Heart left ventricle (tissue), 16 donors: ENCODE data around the gene TMC5. TPM values are rescaled to one million over a fixed set of nuclear protein-coding genes. Genes with fewer than 3 reads are reported as not detected.

Source experiments
- ATAC-seq, 4 donors: fragments of 200-7000 bp; cut with Tn5 transposase; one replicate each; pipeline ENCODE4 v1.9.1; 2020 to 2022; ENCODE audit warnings: moderate library complexity in 4 of 4, mild to moderate bottlenecking in 3 of 4, moderate number of reproducible peaks in 1 of 4
- DNase-seq, 5 donors: peaks; one replicate each; pipeline ENCODE4 v3.0.0-alpha.2; 2020
- H3K27ac ChIP-seq, 12 donors: fragments of 200-600 bp; sonication (generic) in 4 of 12; one replicate each; pipeline versions ENCODE4 v1.5.0 to v1.8.0; 2016 to 2022; ENCODE audit warnings: mild to moderate bottlenecking in 2 of 12
- H3K27me3 ChIP-seq, 9 donors: fragments of 200-600 bp; sonication (generic) in 2 of 9; one replicate each; pipeline versions ENCODE4 v1.5.1 to v1.8.0; 2016 to 2022; ENCODE audit warnings: mild to moderate bottlenecking in 3 of 9
- H3K36me3 ChIP-seq, 9 donors: fragments of 200-600 bp; sonication (generic) in 2 of 9; one replicate each; pipeline versions ENCODE4 v1.5.0 to v1.8.0; 2018 to 2022; ENCODE audit warnings: mild to moderate bottlenecking in 2 of 9
- H3K4me1 ChIP-seq, 12 donors: fragments of 200-600 bp; sonication (generic) in 4 of 12; one replicate each; pipeline versions ENCODE4 v1.5.0 to v1.8.0; 2016 to 2022; ENCODE audit warnings: mild to moderate bottlenecking in 3 of 12
- H3K4me3 ChIP-seq, 12 donors: fragments of 200-600 bp; sonication (generic) in 4 of 12; one replicate each; pipeline versions ENCODE4 v1.5.0 to v1.8.0; 2017 to 2022; ENCODE audit warnings: mild to moderate bottlenecking in 9 of 12, moderate library complexity in 4 of 12
- H3K9me3 ChIP-seq, 12 donors: fragments of 200-600 bp; sonication (generic) in 4 of 12; one replicate each; pipeline versions ENCODE4 v1.5.0 to v1.8.0; 2016 to 2022; ENCODE audit warnings: mild to moderate bottlenecking in 1 of 12
- CTCF ChIP-seq, 12 donors: fragments of 200-600 bp; sonication (generic) in 4 of 12; IDR thresholded peaks; one replicate each; pipeline versions ENCODE4 v1.5.0 to v1.8.0; 2018 to 2022; ENCODE audit warnings: antibody characterized with exemption in 12 of 12, mild to moderate bottlenecking in 5 of 12
- POLR2A ChIP-seq, 2 donors: fragments of 450-650 bp; IDR thresholded peaks; one replicate each; pipeline ENCODE4 v1.6.1; 2017; ENCODE audit warnings: antibody characterized with exemption in 2 of 2, mild to moderate bottlenecking in 2 of 2, moderate library complexity in 2 of 2
- WGBS, 4 donors: extraction: QIAGEN DNeasy Blood & Tissue Kit in 2 of 4; methylation state at CpG; one replicate each; pipeline versions ENCODE4 v1.1.5 to v1.1.7; 2013 to 2018; 5-methylcytosine and 5-hydroxymethylcytosine counted together
- intact Hi-C, 10 donors: fragments of 100-400 bp; cut with DNase I; formaldehyde crosslinking; loops; one replicate each; pipeline versions ENCODE4 v1.11.1 to v1.14.2; 2022
- polyA plus RNA-seq, 2 donors: library from polyadenylated mRNA; stranded (reverse); fragments of 200-250 nt; gene quantifications; one replicate each; pipeline ENCODE4 v1.2.3, GENCODE V29; 2013
- total RNA-seq, 9 donors: library from RNA; depleted of rRNA in 2 of 9; stranded (reverse); fragments of >200 nt in 2 of 9; fragmentation: NEBNext Ultra II Directional in 3 of 9; extraction: Animal tissue kit (Norgen Biotek cat#: 25700) in 3 of 9; gene quantifications; one replicate each; pipeline versions ENCODE4 v1.1.0 to v1.2.4, GENCODE V29; 2016 to 2023
- donor health status: ischemic (EF 13 %, LVEDD 7.1; RV severe dilation, severe dysfunction).
- donor health status: healthy with polysubstance abuse.
- donor health status: DM: no; HTN: yes; CAD: no.
- donor health status: DM: no; HTN: no; CAD: no.
- donor health status: ischemic (EF 25% LVEDD 6.9; RV normal size, moderate dysfunction).
- donor health status: ischemic (EF 25% LVEDD 5.7; RV mildly dilated, moderate dysfunction).
- donor health status: healthy.
- donor health status: DM: yes; HTN: yes; CAD: no.
- donor health status: ischemic (EF 35%, LVEDD 5.7; RV mildly dilated, moderate dysfunction).
- donor health status: nonischemic (EF 11% LVEDD 7.7; RV severe dilation, severe dysfunction).
- donor health status: DM: yes; HTN: yes; CAD: no.
- donor health status: PGD.
- donor health status: ischemic (EF 29% LVEDD 5.4; RV normal size, mild dysfunction).
- donor health status: nonischemic (EF 23%, LVEDD 6.1; RV moderate dilation, normal function).

TMC5 gene
- total and polyA plus RNA-seq, 11 donors: 1.8 TPM; not detected in 10

- H3K36me3 ChIP-seq: no peaks in the 10 kb centered on the region
- no peak for TF ChIP-seq POLR2A (IDR thresholded peaks at IDR 0.05)
- no peak for TF ChIP-seq CTCF (IDR thresholded peaks at IDR 0.05)
- peaks cover 0 to 3% (median 0%) of the 10 kb centered on the region in 12 donors for H3K4me1 ChIP-seq
- no peak overlapping the region for H3K4me3 ChIP-seq
- WGBS, 4 donors: 63 to 100% (median 71%) methylated on average over 2 of the region's 2 CpGs
- no peak for ATAC-seq
- intact Hi-C loops: no loop called here
- H3K27me3 ChIP-seq: peaks cover 0 to 26% (median 0%) of the 10 kb centered on the region in 9 donors
- no peak for DNase-seq
- peaks cover 0 to 5% (median 0%) of the 10 kb centered on the region in 12 donors for H3K9me3 ChIP-seq
- H3K27ac ChIP-seq: no peak overlapping the region
These were observed 35.4 kb upstream of the TMC5 start for GRCh38 chr16:19382084-19382801.

GRCh38 chr16:19382887-19383816 lies 34.5 kb upstream of the TMC5 start:
- H3K36me3 ChIP-seq: no peaks in the 10 kb centered on the region
- peaks cover 0 to 26% (median 0%) of the 10 kb centered on the region in 9 donors for H3K27me3 ChIP-seq
- H3K27ac ChIP-seq: no peak overlapping the region
- H3K4me3 ChIP-seq: no peak overlapping the region
- H3K9me3 ChIP-seq: peaks cover 0 to 9% (median 0%) of the 10 kb centered on the region in 12 donors
- WGBS, 4 donors: 46 to 58% (median 53%) methylated on average over 20 of the region's 20 CpGs
- peaks cover 0 to 3% (median 0%) of the 10 kb centered on the region in 12 donors for H3K4me1 ChIP-seq
- TF ChIP-seq CTCF (IDR thresholded peaks at IDR 0.05): no peak
- TF ChIP-seq POLR2A (IDR thresholded peaks at IDR 0.05): no peak
- intact Hi-C loops: no loop called here
- DNase-seq (peak in 1 of 5 donors; percentile 7), ATAC-seq (no peak)

GRCh38 chr16:19384656-19385055 lies 33.0 kb upstream of the TMC5 start:
- no peak overlapping the region for H3K4me3 ChIP-seq
- DNase-seq: no peak
- H3K27ac ChIP-seq: no peak overlapping the region
- TF ChIP-seq POLR2A (IDR thresholded peaks at IDR 0.05) (no peak), CTCF (IDR thresholded peaks at IDR 0.05) (no peak)
- H3K9me3 ChIP-seq: peaks cover 0 to 9% (median 0%) of the 10 kb centered on the region in 12 donors
- 6 to 40% (median 19%) methylated on average over 2 of the region's 2 CpGs for WGBS, 4 donors
- H3K27me3 ChIP-seq: peaks cover 0 to 26% (median 0%) of the 10 kb centered on the region in 9 donors
- H3K36me3 ChIP-seq: no peaks in the 10 kb centered on the region
- intact Hi-C loops: no loop called here
- ATAC-seq: no peak
- peaks cover 0 to 3% (median 0%) of the 10 kb centered on the region in 12 donors for H3K4me1 ChIP-seq

- DNase-seq: no peak
- H3K4me1 ChIP-seq: no peaks in the 10 kb centered on the region
- H3K9me3 ChIP-seq: peaks cover 0 to 9% (median 0%) of the 10 kb centered on the region in 12 donors
- no peaks in the 10 kb centered on the region for H3K36me3 ChIP-seq
- H3K27me3 ChIP-seq: peaks cover 0 to 35% (median 6%) of the 10 kb centered on the region in 9 donors
- no peak overlapping the region for H3K4me3 ChIP-seq
- no peak overlapping the region for H3K27ac ChIP-seq
- no peak for ATAC-seq
- intact Hi-C loops: no loop called here
- TF ChIP-seq POLR2A (IDR thresholded peaks at IDR 0.05) (no peak), CTCF (IDR thresholded peaks at IDR 0.05) (no peak)
- 31 to 55% (median 49%) methylated on average over 1 of the region's 1 CpG for WGBS, 4 donors
These were observed 31.2 kb upstream of the TMC5 start for GRCh38 chr16:19386525-19386924.
